Parathyroid adenoma (tissue), 2 donors: Measurements from ENCODE around the gene BAZ1A.

ENCODE experiments used
- H2AFZ ChIP-seq: fragments of 300-600 bp; sonication (generic); one replicate; pipeline ENCODE4 v1.7.0; 2017; ENCODE audit warnings: antibody characterized with exemption, mild to moderate bottlenecking
- H3K27ac ChIP-seq: fragments of 300-600 bp; sonication (generic); one replicate; pipeline ENCODE4 v1.7.0; 2017
- H3K27me3 ChIP-seq: fragments of 300-600 bp; sonication (generic); one replicate; pipeline ENCODE4 v1.7.0; 2017; ENCODE audit warnings: low read length; ENCODE audit not compliant: control insufficient read depth, insufficient read depth
- H3K36me3 ChIP-seq: fragments of 300-600 bp; sonication (generic); one replicate; pipeline ENCODE4 v1.7.0; 2017; ENCODE audit warnings: low read length; ENCODE audit not compliant: control insufficient read depth, insufficient read depth
- H3K4me1 ChIP-seq: fragments of 300-600 bp; sonication (generic); one replicate; pipeline ENCODE4 v1.7.0; 2017; ENCODE audit warnings: control low read depth
- H3K4me2 ChIP-seq: fragments of 300-600 bp; sonication (generic); one replicate; pipeline ENCODE4 v1.7.0; 2017; ENCODE audit warnings: low read length
- H3K4me3 ChIP-seq: fragments of 300-600 bp; sonication (generic); one replicate; pipeline ENCODE4 v1.7.0; 2017; ENCODE audit warnings: low read depth, low read length
- H3K79me2 ChIP-seq: fragments of 300-600 bp; sonication (generic); one replicate; pipeline ENCODE4 v1.7.0; 2017; ENCODE audit warnings: control low read depth
- H3K9ac ChIP-seq: fragments of 300-600 bp; sonication (generic); one replicate; pipeline ENCODE4 v1.7.0; 2017; ENCODE audit warnings: mild to moderate bottlenecking
- H3K9me3 ChIP-seq: fragments of 300-600 bp; sonication (generic); one replicate; pipeline ENCODE4 v1.7.0; 2017; ENCODE audit warnings: low read length; ENCODE audit not compliant: control insufficient read depth
- TF ChIP-seq, protein P1 (sequence below): fragments of 300-600 bp; sonication (generic); IDR thresholded peaks from one replicate; pipeline ENCODE4 v1.7.0; 2017; ENCODE audit warnings: antibody characterized with exemption, mild to moderate bottlenecking
- donor health status: primary hyperparathyroidism.

Gene BAZ1A

DNA sequence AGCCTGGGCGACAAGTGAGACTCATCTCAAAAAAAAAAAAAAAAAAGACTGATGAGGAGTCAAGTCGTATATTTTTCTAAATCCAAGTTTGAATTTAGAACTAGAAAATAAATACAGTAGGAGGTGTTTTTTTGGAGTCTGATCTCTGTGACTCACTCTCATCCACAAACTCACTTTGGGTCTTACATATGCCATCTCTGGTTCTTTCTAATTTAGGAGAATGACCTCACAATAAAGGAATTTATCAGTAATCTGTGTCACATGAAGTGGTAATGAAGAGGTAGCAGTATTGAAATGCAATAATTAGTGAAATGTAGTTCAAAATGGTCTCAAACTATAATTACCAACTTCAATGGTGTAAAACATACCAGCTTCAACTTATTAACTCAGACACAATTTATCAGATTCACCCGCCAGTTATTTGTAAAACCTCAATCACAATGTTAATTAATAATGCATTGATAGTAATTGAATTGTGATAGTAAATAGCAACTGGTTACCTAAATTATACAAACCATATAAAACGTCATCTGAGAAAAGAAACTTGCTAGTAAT, 156.3 kb downstream of the BAZ1A start:
- no peak overlapping the region for H3K4me2 ChIP-seq
- H3K9ac ChIP-seq = no peak overlapping the region
- H3K36me3 ChIP-seq = no peaks in the 10 kb centered on the region
- H2AFZ ChIP-seq = no peak overlapping the region
- no peaks in the 10 kb centered on the region for H3K27me3 ChIP-seq
- no peaks in the 10 kb centered on the region for H3K9me3 ChIP-seq
- H3K4me1 ChIP-seq = peaks cover 3% of the 10 kb centered on the region
- no peaks in the 10 kb centered on the region for H3K79me2 ChIP-seq
- H3K4me3 ChIP-seq = no peak overlapping the region
- no peak overlapping the region for H3K27ac ChIP-seq
- TF ChIP-seq, protein P1, sequence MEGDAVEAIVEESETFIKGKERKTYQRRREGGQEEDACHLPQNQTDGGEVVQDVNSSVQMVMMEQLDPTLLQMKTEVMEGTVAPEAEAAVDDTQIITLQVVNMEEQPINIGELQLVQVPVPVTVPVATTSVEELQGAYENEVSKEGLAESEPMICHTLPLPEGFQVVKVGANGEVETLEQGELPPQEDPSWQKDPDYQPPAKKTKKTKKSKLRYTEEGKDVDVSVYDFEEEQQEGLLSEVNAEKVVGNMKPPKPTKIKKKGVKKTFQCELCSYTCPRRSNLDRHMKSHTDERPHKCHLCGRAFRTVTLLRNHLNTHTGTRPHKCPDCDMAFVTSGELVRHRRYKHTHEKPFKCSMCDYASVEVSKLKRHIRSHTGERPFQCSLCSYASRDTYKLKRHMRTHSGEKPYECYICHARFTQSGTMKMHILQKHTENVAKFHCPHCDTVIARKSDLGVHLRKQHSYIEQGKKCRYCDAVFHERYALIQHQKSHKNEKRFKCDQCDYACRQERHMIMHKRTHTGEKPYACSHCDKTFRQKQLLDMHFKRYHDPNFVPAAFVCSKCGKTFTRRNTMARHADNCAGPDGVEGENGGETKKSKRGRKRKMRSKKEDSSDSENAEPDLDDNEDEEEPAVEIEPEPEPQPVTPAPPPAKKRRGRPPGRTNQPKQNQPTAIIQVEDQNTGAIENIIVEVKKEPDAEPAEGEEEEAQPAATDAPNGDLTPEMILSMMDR = no peak

DNA sequence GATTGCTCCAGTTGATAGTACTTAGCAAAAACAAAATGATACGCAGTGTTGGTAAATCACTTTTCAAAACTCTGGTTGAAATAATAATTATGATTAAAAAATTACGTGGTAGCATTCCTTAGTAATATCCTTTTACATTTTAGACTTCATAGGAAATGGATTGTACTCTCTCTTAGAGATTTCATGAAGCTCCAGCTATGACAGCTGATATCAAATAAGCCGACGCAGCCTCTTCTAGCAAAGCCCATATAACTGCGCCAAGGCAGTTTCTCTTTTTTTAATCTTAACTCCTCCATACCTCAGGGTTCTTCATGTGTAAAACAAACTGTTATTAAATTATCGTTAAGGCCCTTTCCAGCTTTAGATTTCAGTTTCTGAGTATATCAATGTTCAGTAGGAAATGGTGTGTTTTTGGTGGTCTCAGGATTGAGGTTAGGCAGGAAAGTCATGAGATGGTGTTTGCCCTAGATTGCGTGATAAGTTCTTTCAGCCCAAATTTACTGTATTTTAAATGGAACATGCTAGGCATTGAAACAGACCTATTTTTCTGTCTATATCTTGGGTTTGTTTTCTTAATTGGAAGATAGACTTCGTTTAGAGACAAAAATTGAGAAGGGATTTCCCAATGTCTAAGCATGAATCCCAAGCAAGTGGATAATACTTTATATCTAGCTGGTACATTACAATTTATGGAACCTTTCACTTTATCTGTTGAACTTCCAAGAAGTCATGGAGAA, 159.9 kb downstream of the BAZ1A start:
- peak overlapping the region; percentile 99 for H2AFZ ChIP-seq
- peak overlapping the region; percentile 83 for H3K4me3 ChIP-seq
- TF ChIP-seq, protein P1 = no peak
- H3K36me3 ChIP-seq = no peaks in the 10 kb centered on the region
- H3K9me3 ChIP-seq = no peaks in the 10 kb centered on the region
- no peaks in the 10 kb centered on the region for H3K79me2 ChIP-seq
- H3K27me3 ChIP-seq = no peaks in the 10 kb centered on the region
- H3K4me1 ChIP-seq = peaks cover 12% of the 10 kb centered on the region
- H3K4me2 ChIP-seq = peak overlapping the region; percentile 64
- peak overlapping the region; percentile 23 for H3K9ac ChIP-seq
- H3K27ac ChIP-seq = peak overlapping the region; percentile 80

DNA sequence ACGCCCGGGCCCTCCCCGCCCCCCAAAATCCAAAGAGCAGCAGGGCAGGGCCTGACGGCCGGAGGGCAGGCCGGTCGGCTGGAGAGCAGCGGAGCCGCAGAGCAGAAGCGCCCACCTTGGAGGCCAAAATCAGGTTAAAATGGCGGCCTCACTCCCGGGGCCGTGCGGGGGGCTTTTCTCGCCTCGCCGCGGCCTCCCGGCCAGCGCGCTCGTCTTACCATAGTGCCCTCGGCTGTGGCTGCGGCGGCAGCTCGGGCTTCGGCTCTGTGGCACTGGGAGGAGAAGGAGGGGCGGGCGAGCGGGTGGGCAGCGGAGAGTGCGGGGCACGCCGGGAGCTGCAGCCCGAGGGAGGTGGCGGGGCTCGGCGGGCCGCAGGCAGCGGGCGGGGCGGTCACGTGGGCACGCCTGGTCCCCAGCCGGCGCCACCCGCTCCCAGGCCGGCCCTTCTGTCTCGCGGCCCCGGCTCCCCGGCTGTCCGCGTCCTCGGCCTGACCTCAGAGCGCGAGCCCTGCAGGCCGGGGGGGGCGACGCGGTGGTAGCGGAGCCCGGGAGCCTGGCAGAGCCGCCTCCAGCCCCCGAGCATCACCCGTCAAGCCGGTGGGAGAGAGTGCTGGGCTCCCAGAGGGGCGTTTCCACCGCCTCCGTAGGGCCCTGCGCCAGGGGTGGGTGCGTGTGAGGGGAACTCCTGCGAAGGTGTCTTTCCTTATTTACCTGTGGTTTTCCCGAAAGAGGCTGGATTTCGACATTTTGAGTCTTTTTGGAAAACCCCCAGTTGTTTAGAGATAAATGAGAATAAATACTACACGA, 160.6 kb downstream of the BAZ1A start, which contains the start of gene CFL2:
TSS of gene CFL2 (minus strand) at position 274 of the 807 bp plus-strand sequence. CDS start at position 221, 53 bp downstream.
- H3K4me1 ChIP-seq = peaks cover 12% of the 10 kb centered on the region
- TF ChIP-seq, protein P1 = no peak

DNA sequence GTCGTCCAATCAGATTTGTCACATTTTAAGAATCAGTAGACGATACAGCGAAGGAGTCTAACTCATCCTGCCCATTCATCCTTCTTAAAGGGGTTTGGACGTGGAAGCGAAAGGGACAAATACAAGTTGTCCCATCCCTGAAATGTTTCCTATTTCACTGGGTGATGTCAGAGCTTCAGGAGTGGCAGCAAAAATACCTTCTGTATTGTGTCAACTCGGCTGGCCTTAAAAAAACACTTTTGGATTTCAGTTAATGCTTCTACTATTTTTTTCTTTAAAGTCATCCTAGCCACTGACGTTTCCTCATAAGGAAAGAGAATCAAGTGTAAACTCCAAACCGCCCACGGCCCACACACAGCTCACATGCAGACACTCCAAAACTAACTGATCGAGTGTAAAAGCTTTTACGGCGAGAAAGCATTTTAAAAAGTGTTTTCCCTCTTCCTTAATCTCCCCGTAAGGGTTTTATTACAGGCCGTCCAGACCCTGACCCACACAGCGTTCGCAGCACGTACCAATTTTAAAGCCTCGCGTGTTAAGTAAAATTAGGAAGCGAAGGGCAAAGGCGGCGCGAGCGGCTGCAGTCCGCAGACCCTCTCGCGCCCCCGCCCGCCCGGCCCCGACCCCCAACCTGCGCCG, 161.4 kb downstream of the BAZ1A start:
- no peaks in the 10 kb centered on the region for H3K27me3 ChIP-seq
- no peaks in the 10 kb centered on the region for H3K79me2 ChIP-seq
- peak overlapping the region; percentile 80 for H3K27ac ChIP-seq
- no peaks in the 10 kb centered on the region for H3K9me3 ChIP-seq
- H3K9ac ChIP-seq = peak overlapping the region; percentile 89
- H2AFZ ChIP-seq = peak overlapping the region; percentile 99
- no peaks in the 10 kb centered on the region for H3K36me3 ChIP-seq
- peak overlapping the region; percentile 64 for H3K4me2 ChIP-seq
- TF ChIP-seq, protein P1 = no peak
- H3K4me1 ChIP-seq = peaks cover 12% of the 10 kb centered on the region
- peak overlapping the region; percentile 83 for H3K4me3 ChIP-seq

More for the DNA sequence above, 160.6 kb downstream of the BAZ1A start, which contains the start of gene CFL2:
- peak within 1 kb of the TSS; percentile 64 for H3K4me2 ChIP-seq
- H3K4me3 ChIP-seq = peak within 1 kb of the TSS; percentile 83
- H3K27me3 ChIP-seq = no peaks in the 10 kb centered on the region
- peak within 1 kb of the TSS; percentile 99 for H2AFZ ChIP-seq
- no peaks in the 10 kb centered on the region for H3K9me3 ChIP-seq
- peak within 1 kb of the TSS; percentile 80 for H3K27ac ChIP-seq
- no peaks in the 10 kb centered on the region for H3K36me3 ChIP-seq
- H3K9ac ChIP-seq = peak within 1 kb of the TSS; percentile 89
- H3K79me2 ChIP-seq = no peaks in the 10 kb centered on the region
